CD4-positive, alpha-beta T cell treated with Interleukin-12 subunit alpha and Interleukin-12 subunit beta, for 1 hour (primary cell): Measurements from ENCODE around the gene COL5A2.

Experiments used
- DNase-seq: peaks from one replicate; pipeline ENCODE4 v3.0.0-alpha.2; 2020

The COL5A2 gene

DNA sequence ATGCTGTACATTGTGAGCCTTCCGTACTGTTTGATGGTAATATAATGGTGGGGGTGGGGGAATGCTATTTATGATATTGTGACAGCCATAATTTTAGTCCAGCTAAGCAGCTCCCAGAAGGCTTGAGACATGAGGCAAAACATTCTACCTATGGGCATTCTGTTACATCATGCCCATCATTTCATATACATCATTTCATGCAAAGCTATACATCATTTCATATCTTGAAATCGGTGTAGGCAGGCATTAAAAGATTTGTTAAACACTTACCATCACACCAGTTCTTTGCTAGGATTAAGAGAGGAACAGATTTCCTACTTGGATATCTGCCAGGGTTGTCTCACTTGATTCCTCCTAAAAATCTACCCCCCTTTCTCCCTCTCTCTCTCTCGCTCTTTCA is 84.5 kb downstream of the COL5A2 start:
- no peak for DNase-seq

DNA sequence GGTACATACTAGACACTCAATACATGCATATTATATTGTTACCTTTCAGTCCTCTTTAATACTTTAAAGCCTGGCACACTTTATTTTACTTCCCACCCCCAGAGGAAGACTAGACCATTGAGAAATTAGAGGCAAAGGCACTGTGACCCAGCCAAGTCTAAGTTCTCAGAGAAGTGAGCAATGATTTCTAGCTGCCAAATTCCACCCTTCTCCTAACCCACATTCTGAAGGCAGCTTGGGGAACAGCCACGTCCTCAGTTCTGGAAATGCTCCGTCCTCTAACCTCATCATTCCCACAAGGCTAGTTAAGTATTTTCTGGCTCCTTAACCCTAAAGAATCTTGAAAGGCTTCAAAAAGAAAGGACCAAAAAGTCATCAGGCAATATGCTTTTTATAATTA is 86.6 kb downstream of the COL5A2 start:
- DNase-seq, result no peak

DNA sequence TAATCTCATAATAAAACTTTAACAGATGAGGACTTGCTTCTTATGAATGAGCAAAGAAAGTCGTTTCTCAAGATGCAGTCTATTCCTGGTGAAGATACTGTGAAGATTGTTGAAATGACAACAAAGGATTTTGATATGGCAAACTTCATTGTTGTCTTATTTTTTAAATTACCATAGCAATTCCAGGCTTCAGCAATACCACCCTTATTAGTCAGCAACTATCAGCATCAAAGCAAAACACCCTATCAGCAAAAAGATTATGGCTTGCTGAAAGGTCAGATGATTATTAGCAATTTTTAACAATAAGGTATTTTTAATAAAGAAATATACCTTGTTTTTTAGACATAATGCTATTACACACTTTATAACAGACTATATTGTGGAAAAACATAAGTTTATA is 88.3 kb downstream of the COL5A2 start:
- DNase-seq, result no peak

DNA sequence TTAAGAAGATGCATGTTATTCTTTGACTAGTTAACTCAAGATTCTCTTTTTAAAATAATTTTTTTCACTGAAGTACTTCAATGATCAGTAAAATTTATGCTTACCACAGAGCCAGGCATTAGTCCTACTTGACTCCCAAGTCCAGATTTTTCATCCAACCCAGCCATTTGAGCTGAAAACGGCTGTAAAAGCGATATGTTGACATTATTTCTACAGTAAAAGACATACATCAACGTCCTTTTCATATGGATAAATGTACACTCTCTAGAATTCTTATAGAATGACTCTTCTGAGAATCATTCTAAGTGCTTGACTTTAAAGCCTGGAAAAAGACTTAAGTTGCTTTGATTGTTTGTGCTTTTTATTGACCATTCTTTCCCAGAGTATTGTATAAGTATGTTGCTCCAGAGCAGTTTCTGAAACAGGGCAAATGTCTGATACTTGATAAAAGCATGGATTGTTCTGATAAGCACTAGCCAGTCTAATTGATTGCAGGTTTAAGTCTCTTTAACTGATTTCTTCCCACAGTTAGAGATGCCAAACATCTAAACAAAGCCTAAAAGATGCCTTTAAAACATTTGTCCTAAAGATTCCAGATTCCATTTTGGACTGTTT is 90.9 kb downstream of the COL5A2 start:
- no peak for DNase-seq

DNA sequence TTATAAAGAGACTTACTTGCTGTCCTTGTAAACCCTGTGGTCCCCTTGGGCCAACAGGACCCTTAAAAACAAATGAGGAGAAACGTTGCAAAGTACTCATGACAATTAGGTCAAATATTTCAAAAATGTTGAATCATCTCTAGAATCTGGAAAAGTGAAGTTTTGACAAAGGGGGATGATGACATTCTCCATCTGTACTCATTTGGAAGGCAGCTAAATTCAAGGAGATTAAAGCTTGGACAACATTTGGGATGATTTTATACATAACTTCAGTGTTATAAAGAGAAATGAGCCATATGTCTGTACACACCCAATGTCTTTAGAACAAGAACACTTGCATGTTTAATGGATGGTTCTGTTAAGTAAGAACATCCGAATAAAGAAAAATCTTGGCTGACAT is 92.9 kb downstream of the COL5A2 start:
- no peak for DNase-seq

DNA sequence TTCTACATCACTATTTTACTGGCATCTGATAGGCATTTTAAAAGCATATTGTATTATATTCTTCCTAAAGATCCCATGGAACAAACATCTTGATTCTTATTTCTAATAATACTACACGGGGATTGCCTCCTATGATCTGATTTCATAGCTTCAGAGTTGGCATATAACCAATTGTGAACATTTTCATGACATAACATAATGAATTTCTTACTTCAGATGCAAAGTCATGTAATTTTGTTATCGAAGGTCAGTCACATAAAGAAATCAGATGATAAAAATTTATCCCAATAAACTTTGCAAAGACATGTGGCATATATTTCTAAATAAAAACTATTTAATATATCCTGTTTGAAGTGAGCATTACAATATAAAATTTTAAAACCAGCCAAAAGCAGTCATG is 93.3 kb downstream of the COL5A2 start:
- DNase-seq, result no peak

DNA sequence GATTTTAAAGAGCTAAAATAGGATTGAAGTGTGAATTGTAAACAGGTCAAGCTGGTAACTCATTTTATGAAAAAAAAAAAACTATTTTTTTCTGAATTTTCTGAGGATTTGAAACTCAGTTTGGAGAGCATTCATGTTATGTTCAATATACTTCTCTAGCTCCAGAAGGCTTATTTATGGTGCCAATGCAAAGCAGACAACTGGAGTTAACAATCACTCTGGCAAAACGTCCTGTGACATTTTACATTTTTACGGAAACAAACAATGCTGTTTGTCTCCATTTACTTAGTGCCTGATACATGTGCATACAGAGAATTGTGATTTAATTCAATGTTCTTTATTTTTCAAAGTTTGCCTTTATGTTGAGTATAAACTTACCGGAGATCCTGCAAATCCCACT is 96.0 kb downstream of the COL5A2 start:
- DNase-seq, result no peak

DNA sequence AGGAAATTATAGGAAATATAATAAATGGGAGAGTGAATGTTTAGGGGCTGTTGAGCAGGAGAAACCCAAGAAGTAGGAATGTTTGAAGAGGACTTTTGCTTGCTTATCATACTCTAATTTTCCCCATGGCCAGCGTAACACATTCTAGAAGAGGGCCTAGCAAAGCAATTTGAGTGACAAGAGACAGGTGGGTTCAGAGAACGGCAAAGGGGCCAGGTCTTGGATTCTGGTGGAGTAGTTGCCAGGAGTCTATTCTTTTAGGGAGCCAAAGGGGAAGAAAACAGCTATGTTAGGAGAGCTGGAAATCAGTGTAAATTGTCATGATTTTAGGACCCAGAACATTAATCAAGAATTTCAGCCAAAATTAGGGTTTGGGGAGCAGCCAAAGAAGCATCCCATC is 96.5 kb downstream of the COL5A2 start:
- DNase-seq, result no peak

DNA sequence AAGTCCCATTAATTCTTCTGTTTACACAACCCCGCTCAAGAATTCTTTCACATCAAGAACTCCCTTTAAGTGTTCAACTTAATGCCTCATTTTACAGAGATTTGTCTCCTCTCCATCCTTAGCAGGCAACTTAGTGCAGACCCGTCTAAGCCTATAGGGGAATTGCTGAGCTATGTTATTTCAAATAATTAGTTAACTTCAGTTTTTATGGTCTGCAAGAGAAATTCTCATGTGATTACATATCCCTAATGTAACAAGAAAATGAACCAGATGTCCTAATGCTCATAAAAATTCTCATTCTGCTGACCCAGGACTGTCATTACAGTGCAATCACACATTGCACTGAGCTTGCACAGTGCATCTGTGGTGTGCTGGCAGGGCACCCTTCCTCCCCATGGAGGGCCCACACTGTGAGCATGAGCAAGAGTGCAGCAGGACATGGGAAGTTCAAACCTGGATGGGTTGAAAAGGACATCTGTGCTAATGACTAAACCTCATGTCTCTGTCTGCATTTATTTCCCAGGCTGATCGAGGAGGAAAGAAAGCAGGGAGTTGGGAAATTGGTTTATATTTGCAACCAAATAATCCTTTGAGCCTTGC is 97.1 kb downstream of the COL5A2 start:
- DNase-seq, result no peak

DNA sequence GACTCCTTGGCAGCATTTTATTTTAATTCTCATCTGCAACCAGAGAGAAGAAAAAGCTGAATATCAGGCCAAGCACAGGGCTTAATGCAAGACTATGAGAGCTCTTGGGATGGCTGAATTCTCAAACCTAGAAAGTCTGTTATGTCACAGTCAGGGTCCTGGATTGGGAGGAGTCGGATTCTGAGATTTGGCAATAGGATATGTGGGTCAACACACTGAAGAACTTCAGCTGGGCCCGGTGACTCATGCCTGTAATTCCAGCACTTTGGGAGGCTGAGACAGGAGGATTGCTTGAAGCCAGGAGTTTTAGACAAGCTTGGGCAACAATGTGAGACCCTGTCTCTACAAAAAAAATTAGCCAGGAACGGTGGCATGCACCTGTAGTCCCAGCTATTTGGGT is 103.0 kb downstream of the COL5A2 start:
- DNase-seq, result no peak

DNA sequence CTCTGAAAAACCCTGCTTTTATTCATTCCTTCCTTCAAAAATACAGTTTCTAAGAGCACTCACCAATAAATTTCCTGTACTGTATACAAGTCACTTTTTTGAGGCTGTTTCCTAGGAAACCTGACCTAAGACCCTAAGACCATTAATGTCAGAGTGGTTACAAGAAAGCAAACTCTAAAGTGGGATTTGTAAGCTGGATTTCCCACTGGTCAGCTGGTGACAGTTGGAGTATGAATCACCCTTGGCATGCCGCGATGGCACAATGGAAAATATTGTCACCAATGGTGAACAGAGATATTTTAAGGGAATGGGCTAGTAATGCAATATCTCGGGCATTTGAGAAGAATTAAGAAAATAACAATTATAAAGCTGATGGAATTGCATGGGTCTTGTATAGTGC is 103.4 kb downstream of the COL5A2 start:
- DNase-seq, result no peak

DNA sequence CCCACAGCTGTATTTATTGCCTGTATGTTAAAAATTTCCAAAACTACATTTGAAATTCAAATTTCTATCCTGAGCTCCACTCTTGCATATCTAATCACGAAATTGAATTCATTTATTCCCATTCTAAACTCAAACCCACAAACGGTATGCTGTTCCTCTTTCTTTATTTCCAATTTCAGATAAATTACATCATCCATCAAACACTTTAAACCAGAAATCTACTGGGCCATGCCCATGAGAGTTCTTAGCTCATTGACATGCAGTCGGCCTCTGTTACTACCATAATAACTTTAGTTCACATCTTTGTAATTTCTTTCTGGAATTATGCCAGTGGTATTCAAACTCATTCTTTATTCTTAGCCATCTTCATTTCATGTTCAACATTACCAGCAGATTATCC is 105.1 kb downstream of the COL5A2 start:
- no peak for DNase-seq

DNA sequence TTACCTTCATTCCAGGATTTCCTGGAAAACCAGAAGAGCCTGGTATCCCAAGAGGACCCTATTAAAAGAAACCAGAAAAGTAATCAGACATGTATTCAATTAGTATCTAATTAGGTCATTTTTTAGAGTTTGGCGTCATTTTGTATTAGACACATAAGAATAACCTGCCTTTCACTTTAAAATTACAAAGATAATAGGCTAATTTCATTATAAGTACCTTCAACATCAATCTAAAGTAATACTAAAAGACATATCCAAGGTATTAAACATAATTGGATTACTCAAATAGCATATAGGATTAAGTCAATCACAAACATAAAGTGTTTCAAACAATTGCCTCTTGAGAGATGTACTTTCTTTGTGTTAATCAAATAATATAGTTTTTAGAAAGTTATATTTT is 107.5 kb downstream of the COL5A2 start:
- no peak for DNase-seq

DNA sequence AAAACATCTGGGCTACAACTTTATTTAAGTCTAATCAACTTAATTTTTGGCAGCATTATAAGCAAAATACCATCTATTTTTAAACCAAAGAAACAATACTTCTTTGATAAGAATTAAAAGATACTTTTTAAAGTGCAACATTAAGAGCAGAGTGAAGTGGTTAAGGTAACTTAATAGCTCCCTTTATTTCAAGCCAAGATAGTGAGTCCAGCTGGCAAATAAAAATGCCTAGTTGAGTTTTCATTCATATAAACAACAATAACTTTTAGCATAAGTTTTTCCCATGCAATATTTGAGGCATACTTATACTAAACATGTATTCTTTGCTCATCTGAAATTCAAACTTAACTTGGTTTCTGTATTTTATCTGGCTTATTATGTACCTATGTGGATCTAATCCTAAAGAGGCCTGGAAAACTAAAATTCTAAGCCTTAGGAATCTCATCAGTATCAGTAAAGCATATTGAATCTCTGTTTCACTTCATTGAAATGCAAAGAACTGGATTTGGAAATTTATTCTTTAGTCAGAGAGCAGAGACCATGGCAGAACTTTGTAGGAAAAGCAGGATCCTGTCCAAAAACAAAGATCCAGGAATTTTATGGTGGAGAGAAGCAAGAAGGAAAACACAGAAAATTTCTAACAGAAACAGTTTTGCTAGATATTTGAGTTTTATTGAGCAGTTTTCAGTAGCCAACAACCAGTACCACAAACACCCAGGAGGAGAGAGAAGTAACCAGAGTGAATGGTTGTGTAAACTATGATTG is 109.5 kb downstream of the COL5A2 start:
- no peak for DNase-seq

DNA sequence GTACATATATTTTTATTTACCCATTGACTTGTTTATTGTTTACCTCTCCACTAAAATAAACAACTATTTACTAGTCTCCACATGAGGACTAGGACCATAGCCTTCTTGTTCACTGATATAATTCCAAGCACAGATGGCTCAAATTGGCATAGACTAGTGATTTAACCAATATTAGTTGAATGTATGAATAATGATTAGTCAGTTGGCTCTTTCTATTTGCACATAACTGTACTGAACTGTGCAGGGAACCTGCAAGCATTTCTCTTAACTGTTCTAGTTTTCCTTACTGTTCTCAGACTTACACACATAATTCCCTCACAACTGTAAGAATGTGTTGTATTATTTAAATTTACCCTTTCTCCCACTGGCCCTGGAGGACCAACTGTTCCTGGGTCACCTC is 113.5 kb downstream of the COL5A2 start:
- no peak for DNase-seq

DNA sequence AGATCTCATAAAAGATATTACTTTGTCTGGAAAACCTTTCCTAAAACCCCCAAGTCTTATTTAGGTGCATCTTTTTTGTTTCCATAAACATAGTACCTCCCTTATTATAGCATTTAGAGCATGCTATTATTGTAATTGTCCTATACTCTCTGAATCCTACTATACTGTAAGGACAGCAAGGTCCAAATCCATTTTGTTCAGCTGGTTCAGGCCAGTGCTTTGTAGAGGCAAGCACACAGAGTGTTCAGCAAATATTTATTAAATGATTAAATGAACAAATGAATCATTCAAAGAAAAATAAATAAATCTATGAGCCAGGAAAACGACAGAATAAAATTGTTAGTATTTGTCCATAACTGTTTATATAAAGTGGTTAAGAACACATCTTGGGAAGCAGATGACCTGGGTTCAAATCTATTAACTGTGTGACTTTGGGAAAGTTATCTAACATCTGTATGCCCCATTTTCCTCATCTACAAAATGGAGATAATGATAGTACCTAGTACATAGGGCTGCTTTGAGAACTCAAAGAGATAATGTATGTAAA is 119.4 kb downstream of the COL5A2 start:
- DNase-seq, result no peak

DNA sequence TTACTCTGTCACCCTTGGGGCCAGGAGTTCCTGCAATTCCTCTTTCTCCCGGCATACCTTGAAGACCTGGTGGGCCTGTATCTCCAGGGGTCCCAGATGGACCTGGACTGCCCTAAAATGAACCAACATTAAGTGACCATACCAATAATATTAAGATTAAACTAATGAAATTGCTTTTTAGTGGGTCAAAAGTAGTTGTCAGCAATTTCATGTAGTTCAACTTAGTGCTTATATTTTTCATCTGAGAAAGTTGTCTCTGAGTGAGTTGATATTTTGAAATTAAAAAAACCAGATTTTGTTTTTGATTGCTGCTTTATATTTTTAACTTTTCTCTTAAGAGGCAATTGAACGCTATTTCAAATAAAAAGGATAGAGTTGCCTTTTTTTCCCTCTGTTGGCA is 122.2 kb downstream of the COL5A2 start:
- DNase-seq, result no peak

DNA sequence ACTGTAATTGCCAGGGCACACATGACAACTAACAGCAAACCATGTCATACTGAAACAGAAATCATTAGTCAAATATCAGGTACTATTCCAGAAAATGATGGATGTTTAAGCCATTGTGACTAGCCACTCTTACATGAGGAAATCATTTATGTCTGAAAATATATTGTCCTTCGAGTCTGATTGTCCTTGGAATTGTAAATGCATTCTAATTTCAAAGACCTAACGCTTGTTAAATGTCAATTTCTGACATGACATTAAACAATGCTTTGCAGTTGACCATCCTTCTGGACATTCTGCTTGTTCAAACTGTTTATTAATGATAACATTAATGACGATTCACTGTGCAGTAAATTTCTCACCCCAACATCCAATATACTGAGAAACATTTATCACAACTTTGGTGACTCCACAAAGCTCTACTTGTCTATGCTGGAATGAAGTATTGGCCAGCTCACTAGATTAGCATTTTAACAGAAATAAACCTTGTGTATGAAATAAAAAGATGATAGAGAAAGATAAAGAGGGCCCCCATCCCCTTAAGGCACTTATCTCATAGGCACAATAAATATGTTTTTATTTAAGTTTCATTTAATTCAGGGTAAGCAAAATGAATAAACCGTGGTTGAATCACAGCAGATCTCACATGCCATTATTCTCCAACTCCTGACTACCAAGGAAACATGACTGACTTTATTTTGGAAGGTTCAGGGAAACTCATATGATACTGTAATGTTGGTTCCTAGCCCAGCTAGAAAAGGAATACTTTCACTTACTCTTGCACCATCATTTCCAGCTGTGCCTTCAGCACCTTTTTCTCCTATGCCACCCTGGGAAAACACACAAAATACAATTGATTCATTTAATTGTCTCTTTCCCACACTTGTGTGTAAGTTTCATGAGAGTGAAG is 123.1 kb downstream of the COL5A2 start:
- no peak for DNase-seq

DNA sequence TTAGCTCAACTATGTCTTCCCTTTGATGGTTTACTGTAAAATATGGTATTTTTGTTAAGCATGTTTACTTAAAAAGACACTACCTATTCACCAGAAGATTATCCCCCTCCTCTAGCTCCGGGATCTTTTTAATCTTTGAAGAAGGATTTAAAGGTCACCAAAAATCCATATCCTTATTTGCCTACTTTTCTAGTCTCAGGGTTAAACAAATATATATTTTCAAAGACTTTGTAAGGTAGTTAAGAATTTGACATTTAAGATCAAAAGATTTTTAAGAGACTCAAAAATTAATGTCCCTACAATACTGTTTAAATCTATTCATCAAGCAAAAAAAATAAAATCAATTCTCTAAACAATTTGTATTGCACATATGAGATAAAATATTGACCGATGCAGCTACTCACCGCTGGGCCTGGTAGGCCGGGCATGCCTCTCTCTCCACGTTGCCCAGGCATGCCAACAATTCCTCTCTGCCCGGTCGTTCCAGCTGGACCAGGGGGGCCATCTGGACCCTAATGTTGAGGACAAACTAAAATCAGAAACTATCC is 129.3 kb downstream of the COL5A2 start:
- no peak for DNase-seq

DNA sequence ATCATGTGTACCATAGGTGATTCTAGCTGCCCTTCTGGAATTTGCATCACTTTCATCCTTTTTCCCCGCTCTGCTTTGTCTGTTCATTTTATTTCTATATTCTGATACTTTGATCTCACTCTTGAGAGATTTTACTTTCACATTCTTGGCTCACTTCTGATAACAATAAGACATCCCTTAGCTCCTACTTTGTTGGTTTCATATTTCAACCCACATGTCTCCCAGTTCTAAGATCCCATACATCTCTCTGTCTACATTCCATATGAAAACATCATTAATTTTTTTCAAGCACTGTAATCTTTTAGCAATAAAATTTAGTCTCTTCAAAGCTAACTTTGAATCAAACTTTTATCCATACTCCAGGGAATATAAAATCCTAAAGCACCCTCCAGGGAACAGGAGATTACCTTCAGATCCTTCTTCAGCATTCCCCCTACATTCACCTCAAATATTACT is 129.8 kb downstream of the COL5A2 start:
- no peak for DNase-seq

DNA sequence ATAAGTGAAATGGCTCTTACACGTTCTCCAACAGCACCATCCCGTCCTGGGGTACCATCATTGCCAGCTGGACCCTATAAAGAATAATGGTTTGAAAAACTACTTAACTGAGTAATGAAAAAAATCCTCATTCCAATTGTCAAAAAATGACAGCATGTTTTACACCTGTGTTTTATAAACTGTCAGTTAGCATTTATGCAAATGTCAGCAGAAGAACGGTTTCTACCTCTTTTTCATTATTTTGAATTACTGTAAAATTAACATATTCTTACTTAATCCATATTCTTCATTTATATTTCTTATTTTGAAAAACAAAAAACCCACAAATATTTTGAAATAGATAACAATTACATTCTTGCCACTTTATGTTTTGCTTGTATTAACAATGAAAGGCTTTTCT is 131.4 kb downstream of the COL5A2 start:
- DNase-seq, result no peak

DNA sequence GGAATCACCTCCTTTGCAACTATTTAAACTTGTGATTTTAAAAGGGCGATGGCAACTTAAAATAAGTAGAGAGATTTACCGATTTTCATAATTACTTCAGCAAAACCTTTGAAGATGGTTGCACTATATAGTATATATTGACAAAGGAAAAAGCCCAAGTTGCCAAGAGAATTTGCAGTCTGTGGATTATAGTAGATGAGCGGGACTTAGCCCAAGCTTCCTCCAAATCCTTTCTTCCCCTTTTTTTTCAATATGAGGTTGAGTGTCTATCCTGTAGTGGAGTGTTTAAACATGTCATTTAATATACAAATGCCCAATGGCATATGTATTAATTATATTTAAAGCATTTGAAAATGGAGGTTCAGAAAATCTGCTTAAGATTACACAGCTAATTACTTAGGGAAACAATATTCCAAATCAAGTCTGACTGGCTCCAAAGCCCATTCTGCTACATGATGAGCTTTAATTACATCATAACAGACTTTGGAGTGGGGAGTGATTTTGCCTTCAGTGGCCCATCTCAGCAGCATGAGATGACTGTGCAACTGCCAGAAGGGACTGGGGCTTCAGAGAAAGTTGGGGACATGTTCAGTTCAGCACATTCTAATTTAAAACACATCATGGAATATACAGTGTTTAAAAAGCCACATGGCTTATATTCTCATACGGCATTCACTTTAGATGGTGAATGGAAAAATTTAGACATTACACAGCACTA is 132.2 kb downstream of the COL5A2 start:
- no peak for DNase-seq
